SH-SY5Y (cell line): ENCODE data around the gene PPEF2.
"Not testable (repeated sequence)": the region's sequence is repeated elsewhere in the genome, so short reads cannot be mapped to it uniquely, and the experiment has no call there.

Experiments
- GATA2 ChIP-seq: IDR thresholded peaks from 2 replicates; pipeline ENCODE4 v1.6.1; 2011; ENCODE audit warnings: mild to moderate bottlenecking, low read depth, low read length
- GATA3 ChIP-seq: IDR thresholded peaks from 2 replicates; pipeline ENCODE4 v1.6.1; 2011; ENCODE audit warnings: low read depth, mild to moderate bottlenecking, low read length, moderate library complexity

- TF ChIP-seq GATA3 = not testable (repeated sequence)
- peak; percentile 42 for TF ChIP-seq GATA2
Observed at GRCh38 chr4:75848171-75848760, 54.0 kb downstream of the PPEF2 start.
